OCI-LY3 (cell line): Measurements from ENCODE around the gene SLC19A1.

Experiments
- H2AFZ ChIP-seq: fragments of 200-600, 300-600 bp; shearing (Covaris generic); 2 replicates; pipeline ENCODE4 v1.6.0; 2014; ENCODE audit warnings: antibody characterized with exemption, low read depth, low read length
- H3K27ac ChIP-seq: fragments of 200-600, 300-600 bp; sonication (generic); 2 replicates; pipeline ENCODE4 v1.5.1; 2014; ENCODE audit warnings: mild to moderate bottlenecking, low read length, moderate library complexity, mixed read lengths
- H3K27me3 ChIP-seq: fragments of 200-600, 300-600 bp; sonication (generic); 2 replicates; pipeline ENCODE4 v1.6.1; 2014; ENCODE audit warnings: low read depth, low read length, mixed read lengths
- H3K36me3 ChIP-seq: fragments of 200-600, 300-600 bp; sonication (generic); replicated peaks from 2 replicates; pipeline ENCODE3; 2014; ENCODE audit warnings: low read depth, low read length, mixed read lengths
- H3K4me1 ChIP-seq: fragments of 300-600, 200-600 bp; sonication (generic); 2 replicates; pipeline ENCODE4 v1.6.1; 2014; ENCODE audit warnings: low read length, mixed read lengths
- H3K4me2 ChIP-seq: fragments of 200-600, 300-600 bp; sonication (generic); 2 replicates; pipeline ENCODE4 v1.6.1; 2014; ENCODE audit warnings: low read length, mixed read lengths
- H3K4me3 ChIP-seq: fragments of 300-600, 200-600 bp; sonication (generic); 2 replicates; pipeline ENCODE4 v1.5.1; 2014; ENCODE audit warnings: antibody characterized with exemption, mild to moderate bottlenecking, low read length, moderate library complexity
- H3K79me2 ChIP-seq: fragments of 300-600, 200-600 bp; shearing (Covaris generic); 2 replicates; pipeline ENCODE4 v1.6.1; 2014; ENCODE audit warnings: mild to moderate bottlenecking, low read length, mixed read lengths
- H3K9ac ChIP-seq: fragments of 300-600, 200-600 bp; shearing (Covaris generic); 2 replicates; pipeline ENCODE4 v1.6.0; 2014; ENCODE audit warnings: mild to moderate bottlenecking, low read length, moderate library complexity
- H3K9me3 ChIP-seq: fragments of 200-600, 300-600 bp; shearing (Covaris generic); 2 replicates; pipeline ENCODE4 v1.6.1; 2014; ENCODE audit warnings: low read length, mixed read lengths; ENCODE audit not compliant: insufficient read depth
- H4K20me1 ChIP-seq: fragments of 200-600, 300-600 bp; sonication (generic); 2 replicates; pipeline ENCODE4 v1.6.1; 2016; ENCODE audit warnings: low read length, mixed read lengths; ENCODE audit not compliant: insufficient read depth
- EZH2phosphoT487 ChIP-seq: fragments of 200-600 bp; shearing (Covaris generic); IDR thresholded peaks from 2 replicates; pipeline ENCODE4 v1.6.1; 2018; ENCODE audit warnings: antibody characterized with exemption, mixed run types, low read depth
- TF ChIP-seq, protein P1 (sequence below): fragments of 200-600, 300-600 bp; sonication (generic); IDR thresholded peaks from 2 replicates; pipeline ENCODE4 v1.5.1; 2014; ENCODE audit warnings: antibody characterized with exemption, low read length, low read depth

Gene SLC19A1

DNA sequence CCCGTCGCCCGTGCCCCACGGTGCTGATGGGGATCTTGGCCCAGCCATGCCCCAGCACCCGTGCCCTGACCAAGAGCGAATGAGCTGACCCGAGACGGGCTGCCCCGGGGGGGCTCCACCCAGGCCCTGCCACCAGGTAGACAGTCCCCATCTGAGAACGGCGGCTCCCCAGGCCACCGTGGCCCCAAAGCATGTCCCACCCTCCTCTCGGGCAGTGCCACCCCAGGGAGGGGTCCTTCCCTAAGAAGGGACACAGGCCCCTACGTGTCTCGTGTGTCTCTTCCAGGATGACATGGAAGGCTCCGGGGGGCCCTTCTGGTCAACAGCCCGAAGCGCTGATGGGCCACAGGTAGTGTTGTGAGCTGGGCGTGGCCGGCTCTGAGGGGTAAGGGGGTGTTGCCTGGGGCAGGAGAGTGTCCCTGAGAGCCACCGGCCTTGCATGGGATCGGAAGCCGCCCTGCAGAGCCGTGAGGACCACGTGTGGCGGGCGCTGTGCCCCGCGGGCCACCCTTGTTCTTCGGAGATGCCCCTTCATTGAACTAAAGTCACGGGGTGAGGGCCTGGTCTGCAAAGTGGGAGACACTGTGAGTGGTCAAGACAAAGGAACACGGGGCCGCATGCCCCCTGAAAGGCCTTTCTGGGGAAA lies 55.0 kb downstream of the SLC19A1 start:
- TF ChIP-seq EZH2phosphoT487 = no peak
- TF ChIP-seq, protein P1, sequence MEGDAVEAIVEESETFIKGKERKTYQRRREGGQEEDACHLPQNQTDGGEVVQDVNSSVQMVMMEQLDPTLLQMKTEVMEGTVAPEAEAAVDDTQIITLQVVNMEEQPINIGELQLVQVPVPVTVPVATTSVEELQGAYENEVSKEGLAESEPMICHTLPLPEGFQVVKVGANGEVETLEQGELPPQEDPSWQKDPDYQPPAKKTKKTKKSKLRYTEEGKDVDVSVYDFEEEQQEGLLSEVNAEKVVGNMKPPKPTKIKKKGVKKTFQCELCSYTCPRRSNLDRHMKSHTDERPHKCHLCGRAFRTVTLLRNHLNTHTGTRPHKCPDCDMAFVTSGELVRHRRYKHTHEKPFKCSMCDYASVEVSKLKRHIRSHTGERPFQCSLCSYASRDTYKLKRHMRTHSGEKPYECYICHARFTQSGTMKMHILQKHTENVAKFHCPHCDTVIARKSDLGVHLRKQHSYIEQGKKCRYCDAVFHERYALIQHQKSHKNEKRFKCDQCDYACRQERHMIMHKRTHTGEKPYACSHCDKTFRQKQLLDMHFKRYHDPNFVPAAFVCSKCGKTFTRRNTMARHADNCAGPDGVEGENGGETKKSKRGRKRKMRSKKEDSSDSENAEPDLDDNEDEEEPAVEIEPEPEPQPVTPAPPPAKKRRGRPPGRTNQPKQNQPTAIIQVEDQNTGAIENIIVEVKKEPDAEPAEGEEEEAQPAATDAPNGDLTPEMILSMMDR = no peak
- Histone ChIP-seq H3K4me2 (no peak overlapping the region), H3K9me3 (no peaks in the 10 kb centered on the region), H3K4me1 (no peaks in the 10 kb centered on the region), H3K9ac (no peak overlapping the region), H3K36me3 (no peaks in the 10 kb centered on the region), H3K27me3 (no peaks in the 10 kb centered on the region), H3K79me2 (no peaks in the 10 kb centered on the region), H2AFZ (no peak overlapping the region), H4K20me1 (no peaks in the 10 kb centered on the region), H3K27ac (no peak overlapping the region), H3K4me3 (no peak overlapping the region)

DNA sequence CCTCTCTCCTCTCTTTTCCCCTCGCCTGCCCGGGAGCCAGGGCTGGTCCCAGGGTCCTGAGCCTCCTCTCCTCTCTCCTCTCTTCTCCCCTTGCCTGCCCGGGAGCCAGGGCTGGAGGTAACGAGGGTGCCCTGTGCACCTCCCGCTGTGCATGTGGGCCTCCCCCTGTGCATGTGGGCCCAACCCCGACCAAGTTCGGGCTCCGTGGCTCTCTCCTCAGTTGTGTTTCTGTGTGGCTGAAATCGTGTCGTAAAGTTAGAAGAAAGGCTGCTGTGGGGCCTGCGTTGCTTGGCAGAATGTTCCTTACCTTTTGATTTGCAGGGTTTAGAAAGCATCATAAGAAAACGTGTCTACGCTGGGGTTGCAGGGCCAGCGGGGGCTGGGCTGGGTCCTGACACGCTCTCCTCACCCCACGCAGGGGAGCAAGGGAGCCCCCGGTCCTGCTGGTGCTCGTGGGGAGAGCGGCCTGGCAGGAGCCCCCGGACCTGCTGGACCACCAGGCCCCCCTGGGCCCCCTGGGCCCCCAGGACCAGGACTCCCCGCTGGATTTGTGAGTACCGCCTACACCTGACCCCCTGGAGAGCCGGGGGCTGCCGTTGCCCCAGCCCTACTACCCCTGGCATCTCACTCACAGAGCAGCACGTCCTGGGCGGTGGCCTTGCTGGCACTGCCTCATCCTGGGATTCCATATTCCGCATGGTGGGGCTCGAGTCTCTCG lies 55.6 kb downstream of the SLC19A1 start:
- H3K4me2 ChIP-seq = no peak overlapping the region
- H4K20me1 ChIP-seq = no peaks in the 10 kb centered on the region
- H3K9ac ChIP-seq = no peak overlapping the region
- no peaks in the 10 kb centered on the region for H3K9me3 ChIP-seq
- no peaks in the 10 kb centered on the region for H3K79me2 ChIP-seq
- no peaks in the 10 kb centered on the region for H3K4me1 ChIP-seq
- TF ChIP-seq, protein P1 = no peak
- TF ChIP-seq EZH2phosphoT487 = no peak
- no peak overlapping the region for H3K4me3 ChIP-seq
- H2AFZ ChIP-seq = no peak overlapping the region
- H3K27ac ChIP-seq = no peak overlapping the region
- H3K36me3 ChIP-seq = no peaks in the 10 kb centered on the region
- no peaks in the 10 kb centered on the region for H3K27me3 ChIP-seq

DNA sequence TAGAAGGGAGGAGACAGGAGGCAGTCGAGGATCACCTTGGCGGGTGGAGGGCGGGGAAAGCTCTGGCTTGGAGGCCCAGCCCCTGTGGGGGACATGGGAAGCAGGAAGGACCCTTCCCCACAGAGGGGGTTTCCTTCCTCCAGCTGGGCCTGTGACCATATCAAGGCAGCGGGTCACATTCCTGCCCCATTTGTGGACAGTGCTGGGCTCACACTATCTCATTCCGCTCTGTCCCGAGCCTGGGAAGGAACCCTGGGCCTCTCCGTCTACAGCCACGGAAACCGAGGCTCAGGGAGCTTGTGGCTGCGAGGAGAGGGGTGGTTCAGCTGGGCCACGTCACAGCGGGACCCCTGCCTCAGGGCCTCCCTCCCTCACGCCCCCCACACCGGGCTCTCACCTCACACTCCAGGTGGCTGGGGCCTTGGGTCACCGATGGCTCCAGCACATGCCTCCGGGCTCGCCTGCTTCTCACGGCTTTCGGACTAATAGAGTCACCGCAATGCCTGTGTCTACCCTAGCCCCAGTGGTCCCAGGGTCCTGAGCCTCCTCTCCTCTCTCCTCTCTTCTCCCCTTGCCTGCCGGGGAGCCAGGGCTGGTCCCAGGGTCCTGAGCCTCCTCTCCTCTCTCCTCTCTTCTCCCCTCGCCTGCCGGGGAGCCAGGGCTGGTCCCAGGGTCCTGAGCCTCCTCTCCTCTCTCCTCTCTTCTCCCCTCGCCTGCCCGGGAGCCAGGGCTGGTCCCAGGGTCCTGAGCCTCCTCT lies 56.4 kb downstream of the SLC19A1 start:
- no peaks in the 10 kb centered on the region for H3K27me3 ChIP-seq
- no peak overlapping the region for H3K4me3 ChIP-seq
- no peak overlapping the region for H2AFZ ChIP-seq
- no peaks in the 10 kb centered on the region for H3K9me3 ChIP-seq
- no peaks in the 10 kb centered on the region for H3K4me1 ChIP-seq
- H4K20me1 ChIP-seq = no peaks in the 10 kb centered on the region
- no peaks in the 10 kb centered on the region for H3K36me3 ChIP-seq
- no peaks in the 10 kb centered on the region for H3K79me2 ChIP-seq
- H3K9ac ChIP-seq = no peak overlapping the region
- no peak overlapping the region for H3K27ac ChIP-seq
- TF ChIP-seq EZH2phosphoT487 = no peak
- TF ChIP-seq, protein P1 = no peak
- no peak overlapping the region for H3K4me2 ChIP-seq

DNA sequence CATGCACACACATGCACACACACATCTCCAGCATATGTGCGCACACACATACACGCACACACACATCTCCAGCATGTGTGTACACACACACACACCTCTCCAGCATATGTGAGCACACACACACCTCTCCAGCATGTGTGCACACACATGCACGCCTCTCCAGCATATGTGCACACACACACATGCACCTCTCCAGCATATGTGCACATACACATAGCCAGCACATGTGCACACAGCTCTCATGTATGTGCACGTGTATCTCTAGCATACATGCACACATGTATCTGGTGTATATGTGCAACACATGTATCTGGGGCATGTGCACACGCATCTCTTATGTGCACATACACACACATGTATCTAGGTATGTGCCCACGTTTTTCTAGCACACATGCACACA lies 57.9 kb downstream of the SLC19A1 start:
- H3K79me2 ChIP-seq = no peaks in the 10 kb centered on the region
- H3K36me3 ChIP-seq = no peaks in the 10 kb centered on the region
- H3K4me1 ChIP-seq = no peaks in the 10 kb centered on the region
- no peak overlapping the region for H3K4me2 ChIP-seq
- no peaks in the 10 kb centered on the region for H3K27me3 ChIP-seq
- no peaks in the 10 kb centered on the region for H4K20me1 ChIP-seq
- TF ChIP-seq EZH2phosphoT487 = no peak
- TF ChIP-seq, protein P1 = no peak
- no peak overlapping the region for H3K27ac ChIP-seq
- no peak overlapping the region for H2AFZ ChIP-seq
- no peak overlapping the region for H3K9ac ChIP-seq
- no peak overlapping the region for H3K4me3 ChIP-seq
- H3K9me3 ChIP-seq = no peaks in the 10 kb centered on the region
